PFSK-1 (cell line): Measurements from ENCODE around the gene TRIM31.

ENCODE experiments used
- POLR2AphosphoS5 ChIP-seq: IDR thresholded peaks from 2 replicates; pipeline ENCODE4 v1.6.1; 2012; ENCODE audit warnings: low read depth, mild to moderate bottlenecking, control low read depth, low read length, moderate library complexity
- TAF1 ChIP-seq: IDR thresholded peaks from 2 replicates; pipeline ENCODE4 v1.6.1; 2012; ENCODE audit warnings: low read length, control low read depth, borderline replicate concordance; ENCODE audit not compliant: insufficient read depth
- TF ChIP-seq, protein P1 (sequence below), 2 experiments: IDR thresholded peaks; 2 replicates each; pipeline versions ENCODE4 v1.6.1 to v1.8.0; 2011 to 2012; ENCODE audit warnings: low read depth in 2 of 2, low read length in 2 of 2, control low read depth in 1 of 2, inconsistent platforms in 1 of 2, mild to moderate bottlenecking in 1 of 2, moderate library complexity in 1 of 2; ENCODE audit not compliant: insufficient read depth in 1 of 2

GRCh38 chr6:30087876-30088275 is 25.0 kb downstream of the TRIM31 start:
- TF ChIP-seq POLR2AphosphoS5 (no peak), TAF1 (no peak)
- TF ChIP-seq, protein P1, sequence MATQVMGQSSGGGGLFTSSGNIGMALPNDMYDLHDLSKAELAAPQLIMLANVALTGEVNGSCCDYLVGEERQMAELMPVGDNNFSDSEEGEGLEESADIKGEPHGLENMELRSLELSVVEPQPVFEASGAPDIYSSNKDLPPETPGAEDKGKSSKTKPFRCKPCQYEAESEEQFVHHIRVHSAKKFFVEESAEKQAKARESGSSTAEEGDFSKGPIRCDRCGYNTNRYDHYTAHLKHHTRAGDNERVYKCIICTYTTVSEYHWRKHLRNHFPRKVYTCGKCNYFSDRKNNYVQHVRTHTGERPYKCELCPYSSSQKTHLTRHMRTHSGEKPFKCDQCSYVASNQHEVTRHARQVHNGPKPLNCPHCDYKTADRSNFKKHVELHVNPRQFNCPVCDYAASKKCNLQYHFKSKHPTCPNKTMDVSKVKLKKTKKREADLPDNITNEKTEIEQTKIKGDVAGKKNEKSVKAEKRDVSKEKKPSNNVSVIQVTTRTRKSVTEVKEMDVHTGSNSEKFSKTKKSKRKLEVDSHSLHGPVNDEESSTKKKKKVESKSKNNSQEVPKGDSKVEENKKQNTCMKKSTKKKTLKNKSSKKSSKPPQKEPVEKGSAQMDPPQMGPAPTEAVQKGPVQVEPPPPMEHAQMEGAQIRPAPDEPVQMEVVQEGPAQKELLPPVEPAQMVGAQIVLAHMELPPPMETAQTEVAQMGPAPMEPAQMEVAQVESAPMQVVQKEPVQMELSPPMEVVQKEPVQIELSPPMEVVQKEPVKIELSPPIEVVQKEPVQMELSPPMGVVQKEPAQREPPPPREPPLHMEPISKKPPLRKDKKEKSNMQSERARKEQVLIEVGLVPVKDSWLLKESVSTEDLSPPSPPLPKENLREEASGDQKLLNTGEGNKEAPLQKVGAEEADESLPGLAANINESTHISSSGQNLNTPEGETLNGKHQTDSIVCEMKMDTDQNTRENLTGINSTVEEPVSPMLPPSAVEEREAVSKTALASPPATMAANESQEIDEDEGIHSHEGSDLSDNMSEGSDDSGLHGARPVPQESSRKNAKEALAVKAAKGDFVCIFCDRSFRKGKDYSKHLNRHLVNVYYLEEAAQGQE (IDR thresholded peaks at IDR 0.05; ENCODE audit: insufficient read depth in 1 of 2, low read depth in 2 of 2, low read length in 2 of 2), result no peak
